ENCODE data around the gene PPFIA1. TPM values are rescaled to one million over a fixed set of nuclear protein-coding genes. Genes with fewer than 3 reads are reported as not detected.

Gene PPFIA1
- total and polyA plus RNA-seq, 2 of the 8 experiments (the other 6 are each of a cell fraction or from before 2014, with no cell fraction given): 44.3 to 73.5 TPM

DNA sequence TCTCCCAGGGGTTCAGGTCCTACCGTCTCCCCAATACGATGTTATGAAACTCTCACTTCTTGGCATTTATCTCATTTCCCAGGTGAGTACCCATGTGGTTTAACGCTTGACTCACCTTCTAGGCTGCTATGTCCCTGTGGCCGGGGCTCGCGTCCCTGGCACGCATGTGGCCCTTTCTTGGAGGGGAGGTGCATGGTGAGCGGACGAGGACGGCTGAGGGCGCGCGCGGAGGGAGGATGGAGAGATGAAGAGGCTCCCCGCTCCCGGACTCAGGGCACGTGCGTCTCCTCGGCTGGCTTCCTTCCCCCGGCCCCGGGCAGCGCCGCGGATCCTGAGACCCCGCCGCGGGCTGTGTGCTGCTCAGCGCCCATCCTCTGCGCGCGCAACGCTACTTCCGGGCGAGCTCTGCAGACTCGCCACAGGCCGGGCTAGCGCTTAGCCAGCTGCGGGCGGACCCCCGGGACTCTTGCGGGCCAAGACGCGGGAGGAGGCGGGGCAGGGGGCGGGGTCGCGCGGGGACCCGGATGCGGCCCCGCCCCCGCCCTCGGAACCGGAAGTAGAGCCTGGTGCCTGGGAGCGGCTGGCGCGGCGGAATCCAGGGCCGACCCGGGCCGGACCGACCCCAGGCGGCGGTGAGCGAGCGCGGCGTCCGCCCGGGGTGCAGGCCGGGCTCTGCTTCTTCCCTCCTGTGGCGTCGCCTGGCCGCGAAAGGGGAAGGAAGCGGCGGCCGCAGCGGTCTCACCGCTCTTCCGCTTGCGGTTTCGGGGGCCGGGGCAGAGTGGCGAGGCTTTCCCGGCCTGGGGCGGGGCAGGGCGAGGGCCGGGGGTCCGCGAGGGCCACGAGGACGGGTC is 127.7 kb downstream of the PPFIA1 start, which contains the start of gene CTTN (continued):
- no peak for TF ChIP-seq SUZ12 (IDR thresholded peaks at IDR 0.05; ENCODE audit: low read length)
- TF ChIP-seq TAF7 (optimal IDR thresholded peaks at IDR 0.05; ENCODE audit: borderline replicate concordance, low read depth, low read length): peak; percentile 58
- TF ChIP-seq EZH2 (IDR thresholded peaks at IDR 0.05; ENCODE audit: low read depth, low read length, severe bottlenecking): no peak
- TF ChIP-seq, protein P1, sequence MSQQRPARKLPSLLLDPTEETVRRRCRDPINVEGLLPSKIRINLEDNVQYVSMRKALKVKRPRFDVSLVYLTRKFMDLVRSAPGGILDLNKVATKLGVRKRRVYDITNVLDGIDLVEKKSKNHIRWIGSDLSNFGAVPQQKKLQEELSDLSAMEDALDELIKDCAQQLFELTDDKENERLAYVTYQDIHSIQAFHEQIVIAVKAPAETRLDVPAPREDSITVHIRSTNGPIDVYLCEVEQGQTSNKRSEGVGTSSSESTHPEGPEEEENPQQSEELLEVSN (IDR thresholded peaks at IDR 0.05): peak; percentile 88
- no peak; the same call in none of the 2 replicates for TF ChIP-seq GABPA (IDR thresholded peaks at IDR 0.05; ENCODE audit: borderline replicate concordance, insufficient read depth, low read length)
- TF ChIP-seq POLR2AphosphoS5 (IDR thresholded peaks at IDR 0.05; ENCODE audit: low read depth, low read length): peak; percentile 64; the same call in 1 of the 2 replicates
- TF ChIP-seq SP1 (IDR thresholded peaks at IDR 0.05; ENCODE audit: low read depth, low read length): no peak
- peak; percentile 87 for TF ChIP-seq PHF8 (conservative IDR thresholded peaks at IDR 0.05; ENCODE audit: low read depth, low read length)
- TF ChIP-seq NANOG (IDR thresholded peaks at IDR 0.05; ENCODE audit: insufficient read depth, low read depth, low read length, poor library complexity, severe bottlenecking): no peak
- no peak for TF ChIP-seq ZNF274 (IDR thresholded peaks at IDR 0.05; ENCODE audit: borderline replicate concordance, extremely low read depth, low read length)
- TF ChIP-seq CBX5 (IDR thresholded peaks at IDR 0.05; ENCODE audit: low read depth, low read length): no peak
- no peak for TF ChIP-seq SP4 (IDR thresholded peaks at IDR 0.05; ENCODE audit: low read length)
- TF ChIP-seq TEAD4 (IDR thresholded peaks at IDR 0.05; ENCODE audit: low read depth, low read length): no peak
- peak; percentile 77 for TF ChIP-seq TAF1 (IDR thresholded peaks at IDR 0.05; ENCODE audit: low read depth, low read length)
- peak; percentile 39; the same call in 1 of the 2 replicates for TF ChIP-seq TBP (IDR thresholded peaks at IDR 0.05; ENCODE audit: low read depth, low read length)
- no peak for TF ChIP-seq RFX5 (IDR thresholded peaks at IDR 0.05; ENCODE audit: borderline replicate concordance, low read depth, low read length)
- TF ChIP-seq POLR2A (IDR thresholded peaks at IDR 0.05; ENCODE audit: control extremely low read depth in 1 of 2, low read depth in 2 of 2, low read length in 2 of 2): peak; percentile 70 to 81
- TF ChIP-seq HDAC2 (IDR thresholded peaks at IDR 0.05; ENCODE audit: borderline replicate concordance in 1 of 2, low read depth in 2 of 2, low read length in 2 of 2): peak; percentile 7 to 31; a peak in 1 of 4 replicates
- no peak for TF ChIP-seq BCL11A (IDR thresholded peaks at IDR 0.05; ENCODE audit: low read depth in 2 of 2, low read length in 2 of 2)
- TF ChIP-seq NRF1 (IDR thresholded peaks at IDR 0.05; ENCODE audit: low read depth, low read length): no peak
- TF ChIP-seq POU5F1 (IDR thresholded peaks at IDR 0.05; ENCODE audit: low read depth, low read length): no peak
- TF ChIP-seq FOSL1 (IDR thresholded peaks at IDR 0.05; ENCODE audit: insufficient read depth, low read depth, low read length): no peak
- TF ChIP-seq CTBP2 (IDR thresholded peaks at IDR 0.05; ENCODE audit: borderline replicate concordance, insufficient read depth, insufficient read length, low read length): no peak

Data from H1 (cell line).